ENCODE data around the gene PRMT1.

Gene PRMT1

DNA sequence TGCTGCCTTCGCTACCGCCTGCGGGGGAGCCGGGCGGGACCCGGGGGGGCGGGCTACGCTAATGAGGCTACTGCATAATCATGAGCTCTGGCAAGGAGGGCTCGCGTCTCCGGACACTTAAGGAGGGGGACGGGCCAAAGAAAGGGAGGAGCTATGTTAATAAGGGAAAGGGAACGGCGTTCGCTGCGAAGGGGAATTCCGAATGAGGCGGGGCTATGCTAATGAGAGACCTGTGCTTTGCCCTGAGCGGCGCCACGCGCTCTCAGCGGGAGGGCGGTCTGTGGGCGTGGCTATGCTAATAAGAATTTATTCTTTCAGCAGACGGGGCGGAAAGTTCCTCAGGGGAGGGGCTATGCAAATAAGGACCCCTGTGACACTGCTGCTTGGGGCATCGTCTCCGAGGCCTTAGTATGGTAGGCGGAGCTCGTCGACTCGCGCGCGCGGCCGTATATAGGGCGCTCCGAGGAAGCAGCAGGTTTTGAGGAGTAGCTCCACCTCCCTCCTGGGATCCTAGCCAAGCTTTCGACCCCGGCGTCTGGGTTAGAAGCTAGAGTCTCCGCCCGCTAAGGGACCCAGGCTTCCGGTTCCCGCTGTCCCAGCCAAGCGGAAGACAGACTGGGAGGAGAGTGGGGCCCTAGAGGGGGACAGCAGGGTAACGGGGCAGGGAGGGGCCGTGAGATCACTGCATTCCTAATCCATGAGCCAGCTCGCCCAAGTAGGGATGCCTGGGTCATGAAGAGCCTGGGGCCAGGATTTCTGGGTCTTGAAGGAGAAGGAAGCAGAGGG, 36.8 kb upstream of the PRMT1 start, which contains the start of gene RRAS:
Gene RRAS (minus strand): TSS at position 31 of the 786 bp plus-strand sequence. CDS start 45 bp downstream, outside the sequence.
- no peak for TF ChIP-seq CEBPB (IDR thresholded peaks at IDR 0.05)
- TF ChIP-seq, protein P1, sequence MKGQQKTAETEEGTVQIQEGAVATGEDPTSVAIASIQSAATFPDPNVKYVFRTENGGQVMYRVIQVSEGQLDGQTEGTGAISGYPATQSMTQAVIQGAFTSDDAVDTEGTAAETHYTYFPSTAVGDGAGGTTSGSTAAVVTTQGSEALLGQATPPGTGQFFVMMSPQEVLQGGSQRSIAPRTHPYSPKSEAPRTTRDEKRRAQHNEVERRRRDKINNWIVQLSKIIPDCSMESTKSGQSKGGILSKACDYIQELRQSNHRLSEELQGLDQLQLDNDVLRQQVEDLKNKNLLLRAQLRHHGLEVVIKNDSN (IDR thresholded peaks at IDR 0.05) = no peak
- TF ChIP-seq, protein P2, sequence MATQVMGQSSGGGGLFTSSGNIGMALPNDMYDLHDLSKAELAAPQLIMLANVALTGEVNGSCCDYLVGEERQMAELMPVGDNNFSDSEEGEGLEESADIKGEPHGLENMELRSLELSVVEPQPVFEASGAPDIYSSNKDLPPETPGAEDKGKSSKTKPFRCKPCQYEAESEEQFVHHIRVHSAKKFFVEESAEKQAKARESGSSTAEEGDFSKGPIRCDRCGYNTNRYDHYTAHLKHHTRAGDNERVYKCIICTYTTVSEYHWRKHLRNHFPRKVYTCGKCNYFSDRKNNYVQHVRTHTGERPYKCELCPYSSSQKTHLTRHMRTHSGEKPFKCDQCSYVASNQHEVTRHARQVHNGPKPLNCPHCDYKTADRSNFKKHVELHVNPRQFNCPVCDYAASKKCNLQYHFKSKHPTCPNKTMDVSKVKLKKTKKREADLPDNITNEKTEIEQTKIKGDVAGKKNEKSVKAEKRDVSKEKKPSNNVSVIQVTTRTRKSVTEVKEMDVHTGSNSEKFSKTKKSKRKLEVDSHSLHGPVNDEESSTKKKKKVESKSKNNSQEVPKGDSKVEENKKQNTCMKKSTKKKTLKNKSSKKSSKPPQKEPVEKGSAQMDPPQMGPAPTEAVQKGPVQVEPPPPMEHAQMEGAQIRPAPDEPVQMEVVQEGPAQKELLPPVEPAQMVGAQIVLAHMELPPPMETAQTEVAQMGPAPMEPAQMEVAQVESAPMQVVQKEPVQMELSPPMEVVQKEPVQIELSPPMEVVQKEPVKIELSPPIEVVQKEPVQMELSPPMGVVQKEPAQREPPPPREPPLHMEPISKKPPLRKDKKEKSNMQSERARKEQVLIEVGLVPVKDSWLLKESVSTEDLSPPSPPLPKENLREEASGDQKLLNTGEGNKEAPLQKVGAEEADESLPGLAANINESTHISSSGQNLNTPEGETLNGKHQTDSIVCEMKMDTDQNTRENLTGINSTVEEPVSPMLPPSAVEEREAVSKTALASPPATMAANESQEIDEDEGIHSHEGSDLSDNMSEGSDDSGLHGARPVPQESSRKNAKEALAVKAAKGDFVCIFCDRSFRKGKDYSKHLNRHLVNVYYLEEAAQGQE (IDR thresholded peaks at IDR 0.05; ENCODE audit: low read depth) = no peak
- TF ChIP-seq TEAD4 (IDR thresholded peaks at IDR 0.05) = peak; percentile 86
- TF ChIP-seq ZBTB7A (IDR thresholded peaks at IDR 0.05; ENCODE audit: low read depth) = peak; percentile 37; the same call in 1 of the 2 replicates
- TF ChIP-seq CREB1 (IDR thresholded peaks at IDR 0.05; ENCODE audit: low read depth) = peak; percentile 54; the same call in 1 of the 2 replicates
- TF ChIP-seq FOXM1 (IDR thresholded peaks at IDR 0.05; ENCODE audit: borderline replicate concordance, low read depth) = peak; percentile 60; the same call in 1 of the 2 replicates
- TF ChIP-seq NFIC (IDR thresholded peaks at IDR 0.05) = peak; percentile 77
- no peak for TF ChIP-seq EGR1 (IDR thresholded peaks at IDR 0.05)
- TF ChIP-seq EP300 (IDR thresholded peaks at IDR 0.05; ENCODE audit: borderline replicate concordance) = peak; percentile 71; the same call in 1 of the 2 replicates
- no peak for TF ChIP-seq RAD21 (IDR thresholded peaks at IDR 0.05; ENCODE audit: low read depth)
- peak; percentile 84 for TF ChIP-seq TCF12 (IDR thresholded peaks at IDR 0.05; ENCODE audit: low read depth)
- TF ChIP-seq TAF1 (IDR thresholded peaks at IDR 0.05; ENCODE audit: low read depth) = peak; percentile 72
- 0 out of 2 replicates have a peak, but pooled peaks have one; percentile 42 for TF ChIP-seq YY1 (IDR thresholded peaks at IDR 0.05; ENCODE audit: low read depth)
- TF ChIP-seq, protein P3, sequence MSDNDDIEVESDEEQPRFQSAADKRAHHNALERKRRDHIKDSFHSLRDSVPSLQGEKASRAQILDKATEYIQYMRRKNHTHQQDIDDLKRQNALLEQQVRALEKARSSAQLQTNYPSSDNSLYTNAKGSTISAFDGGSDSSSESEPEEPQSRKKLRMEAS (IDR thresholded peaks at IDR 0.05) = peak; percentile 34; the same call in 1 of the 2 replicates

DNA sequence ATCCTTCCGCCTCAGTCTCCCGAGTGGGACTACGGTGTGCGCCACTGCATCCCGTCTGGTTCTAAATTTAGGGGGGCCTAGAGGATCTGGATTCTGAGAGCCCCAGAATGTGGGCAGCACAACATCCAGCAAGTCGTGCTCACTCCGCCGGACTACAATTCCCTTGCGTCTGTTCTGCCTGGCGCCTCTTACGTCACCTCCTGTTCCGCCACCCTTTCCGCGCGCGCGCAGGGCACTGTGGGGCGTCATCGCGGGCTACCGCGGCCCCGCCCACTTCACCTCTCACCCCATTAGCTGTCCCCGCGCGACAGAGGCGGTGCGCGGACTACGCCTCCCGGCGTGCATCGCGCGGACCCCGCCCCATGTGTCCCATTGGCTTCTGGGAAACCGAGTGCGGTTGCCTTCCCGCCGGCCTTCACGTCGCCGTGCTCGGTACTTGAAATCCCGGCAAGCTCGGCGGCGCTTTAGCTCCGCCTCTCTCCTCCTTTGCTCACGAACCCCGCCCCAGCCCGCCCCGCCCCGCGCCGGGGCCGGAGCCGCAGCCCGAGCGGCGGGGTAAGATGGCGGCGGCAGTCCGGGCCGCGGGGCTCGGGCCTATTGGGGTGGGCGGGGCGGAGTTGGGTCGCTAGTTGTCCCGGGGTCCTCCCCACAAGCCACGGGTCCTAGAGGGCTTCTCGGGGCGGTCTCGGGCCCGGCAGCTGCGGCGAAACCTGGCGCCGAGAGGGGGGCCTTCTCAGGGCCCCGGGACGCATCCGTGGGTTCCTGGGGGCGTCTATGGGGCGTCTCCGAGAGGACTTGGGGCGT, 35.2 kb upstream of the PRMT1 start, which contains the start of gene SCAF1:
Gene SCAF1 (plus strand): TSS at position 522 of the 804 bp plus-strand sequence. CDS start 2,818 bp downstream, outside the sequence.
- TF ChIP-seq FOXM1 (IDR thresholded peaks at IDR 0.05; ENCODE audit: borderline replicate concordance, low read depth) (no peak), TAF1 (IDR thresholded peaks at IDR 0.05; ENCODE audit: low read depth) (peak; percentile 85; the same call in 1 of the 2 replicates), ZBTB7A (IDR thresholded peaks at IDR 0.05; ENCODE audit: low read depth) (no peak), EP300 (IDR thresholded peaks at IDR 0.05; ENCODE audit: borderline replicate concordance) (no peak), TCF12 (IDR thresholded peaks at IDR 0.05; ENCODE audit: low read depth) (peak; percentile 81), CEBPB (IDR thresholded peaks at IDR 0.05) (no peak), YY1 (IDR thresholded peaks at IDR 0.05; ENCODE audit: low read depth) (peak; percentile 79), EGR1 (IDR thresholded peaks at IDR 0.05) (no peak), RAD21 (IDR thresholded peaks at IDR 0.05; ENCODE audit: low read depth) (no peak), NFIC (IDR thresholded peaks at IDR 0.05) (no peak), TEAD4 (IDR thresholded peaks at IDR 0.05) (peak; percentile 32), CREB1 (IDR thresholded peaks at IDR 0.05; ENCODE audit: low read depth) (peak; percentile 88)
- TF ChIP-seq, protein P3 (IDR thresholded peaks at IDR 0.05) = peak; percentile 74
- TF ChIP-seq, protein P2 (IDR thresholded peaks at IDR 0.05; ENCODE audit: low read depth) = no peak
- TF ChIP-seq, protein P1 (IDR thresholded peaks at IDR 0.05) = peak; percentile 71

DNA sequence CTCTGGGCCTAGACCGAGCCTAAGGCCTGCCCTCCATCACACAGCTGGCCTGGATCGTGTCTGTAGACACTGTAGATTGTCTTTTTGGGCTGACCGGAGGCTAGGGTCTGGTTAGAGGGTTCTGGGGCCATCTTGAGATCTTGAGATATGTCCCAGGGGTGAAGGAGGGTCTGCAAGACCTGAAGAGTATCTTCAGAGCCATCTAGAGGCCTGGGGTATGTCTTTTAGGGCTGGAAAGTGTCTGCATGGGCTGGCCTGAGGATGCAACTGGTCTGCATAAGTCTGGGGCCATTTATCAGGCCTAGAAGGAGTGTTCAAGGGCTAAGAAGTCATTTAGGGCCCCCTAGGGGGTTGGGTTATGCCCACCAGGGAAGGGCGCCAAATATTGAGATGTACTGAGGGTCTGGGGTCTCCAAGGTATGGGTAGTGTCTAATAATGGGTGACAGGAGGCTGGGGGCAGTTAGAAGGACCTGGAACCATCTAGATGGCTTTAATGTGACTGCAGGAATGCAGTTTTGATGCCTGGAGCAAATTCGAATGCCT, 34.5 kb upstream of the PRMT1 start:
- TF ChIP-seq, protein P3 (IDR thresholded peaks at IDR 0.05) = no peak
- no peak for TF ChIP-seq TAF1 (IDR thresholded peaks at IDR 0.05; ENCODE audit: low read depth)
- no peak for TF ChIP-seq TCF12 (IDR thresholded peaks at IDR 0.05; ENCODE audit: low read depth)
- TF ChIP-seq, protein P2 (IDR thresholded peaks at IDR 0.05; ENCODE audit: low read depth) = no peak
- TF ChIP-seq, protein P1 (IDR thresholded peaks at IDR 0.05) = no peak
- TF ChIP-seq CREB1 (IDR thresholded peaks at IDR 0.05; ENCODE audit: low read depth) = no peak
- TF ChIP-seq YY1 (IDR thresholded peaks at IDR 0.05; ENCODE audit: low read depth) = no peak
- no peak for TF ChIP-seq EP300 (IDR thresholded peaks at IDR 0.05; ENCODE audit: borderline replicate concordance)
- TF ChIP-seq ZBTB7A (IDR thresholded peaks at IDR 0.05; ENCODE audit: low read depth) = no peak
- TF ChIP-seq FOXM1 (IDR thresholded peaks at IDR 0.05; ENCODE audit: borderline replicate concordance, low read depth) = no peak
- no peak for TF ChIP-seq RAD21 (IDR thresholded peaks at IDR 0.05; ENCODE audit: low read depth)
- no peak for TF ChIP-seq CEBPB (IDR thresholded peaks at IDR 0.05)
